Spleen (tissue), 7 donors: Measurements from ENCODE around the gene TCP11L2.

Source experiments
- CTCF ChIP-seq, 11 experiments: fragments of 200-600 bp in 7 of 11; fragments of 450-650 bp in 4 of 11; sonication (generic) in 4 of 11; IDR thresholded peaks in 8 of 11; conservative IDR thresholded peaks in 3 of 11; 1 replicate in 7 of 11; 2 replicates in 4 of 11; pipeline versions ENCODE4 v1.4.0 to v1.8.0; 2016 to 2021; ENCODE audit warnings: antibody characterized with exemption in 11 of 11, inconsistent platforms in 4 of 11, mild to moderate bottlenecking in 1 of 11
- POLR2AphosphoS5 ChIP-seq, 3 donors: sonication (generic); formaldehyde crosslinking; IDR thresholded peaks; one replicate each; pipeline ENCODE4 v1.5.1; 2017; ENCODE audit warnings: antibody characterized with exemption in 3 of 3
- donor health status: DM: no; HTN: no; CAD: no; lungs with moderate emphysema.
- donor health status: DM: no; HTN: no; CAD: no.
- donor health status: DM: no; HTN: no; CAD: no.

DNA sequence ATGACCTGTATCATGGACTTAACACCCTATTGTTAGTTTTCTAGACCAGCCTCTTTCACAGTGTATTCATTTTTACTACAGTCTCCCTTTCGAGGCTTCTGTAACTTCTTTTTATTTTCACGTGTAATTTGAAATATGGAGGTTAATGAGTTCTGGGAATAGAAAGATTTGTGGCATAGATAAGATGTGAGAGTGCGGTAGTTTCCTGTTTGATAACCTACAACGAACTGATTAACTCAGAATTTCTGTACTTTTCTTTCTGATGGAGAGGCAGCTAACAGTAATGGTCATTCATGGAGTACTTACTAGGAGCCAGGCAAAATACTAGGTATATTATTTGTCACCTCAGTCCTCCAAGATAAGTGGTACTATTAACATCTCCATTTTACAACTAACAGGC, 76.3 kb downstream of the TCP11L2 start:
- TF ChIP-seq CTCF (IDR thresholded peaks at IDR 0.05 in 8 of 11, conservative IDR thresholded peaks at IDR 0.05 in 3 of 11) = no peak
- TF ChIP-seq POLR2AphosphoS5 (IDR thresholded peaks at IDR 0.05) = no peak
